ENCODE results near the gene TMEM18. TPM values are rescaled to one million over a fixed set of nuclear protein-coding genes. Genes with fewer than 3 reads are reported as not detected.

The TMEM18 gene
- total RNA-seq, 1 donor from 2014 or later: 50.0 TPM

- peaks cover 18% of the 10 kb centered on the region for H3K4me1 Mint-ChIP-seq
Observed at GRCh38 chr2:651951-652373, 25.2 kb downstream of the TMEM18 start.

GRCh38 chr2:650343-651310, 26.6 kb downstream of the TMEM18 start:
- H4K20me1 ChIP-seq (ENCODE audit: low read depth): no peaks in the 10 kb centered on the region
- H3K27ac ChIP-seq: no peak overlapping the region
- H3K4me1 ChIP-seq: peaks cover 7% of the 10 kb centered on the region
- H3K4me3 ChIP-seq: no peak overlapping the region
- H3K9ac ChIP-seq: no peak overlapping the region
- Mint-ChIP-seq H3K9me3 (peaks cover 6% of the 10 kb centered on the region), H3K27ac (peak overlapping the region; percentile 83), H3K4me1 (peaks cover 18% of the 10 kb centered on the region), H3K27me3 (ENCODE audit: insufficient read depth, low read depth) (peaks cover 9% of the 10 kb centered on the region), H3K4me3 (no peak overlapping the region), H3K36me3 (no peaks in the 10 kb centered on the region)
- H3K27me3 ChIP-seq: no peaks in the 10 kb centered on the region
- no peak overlapping the region for H3K4me2 ChIP-seq
- no peaks in the 10 kb centered on the region for H3K9me3 ChIP-seq (ENCODE audit: low read depth)
- H3K79me2 ChIP-seq (ENCODE audit: low read depth): no peaks in the 10 kb centered on the region
- no peak for TF ChIP-seq EZH2phosphoT487 (IDR thresholded peaks at IDR 0.05)
- TF ChIP-seq, protein P1, sequence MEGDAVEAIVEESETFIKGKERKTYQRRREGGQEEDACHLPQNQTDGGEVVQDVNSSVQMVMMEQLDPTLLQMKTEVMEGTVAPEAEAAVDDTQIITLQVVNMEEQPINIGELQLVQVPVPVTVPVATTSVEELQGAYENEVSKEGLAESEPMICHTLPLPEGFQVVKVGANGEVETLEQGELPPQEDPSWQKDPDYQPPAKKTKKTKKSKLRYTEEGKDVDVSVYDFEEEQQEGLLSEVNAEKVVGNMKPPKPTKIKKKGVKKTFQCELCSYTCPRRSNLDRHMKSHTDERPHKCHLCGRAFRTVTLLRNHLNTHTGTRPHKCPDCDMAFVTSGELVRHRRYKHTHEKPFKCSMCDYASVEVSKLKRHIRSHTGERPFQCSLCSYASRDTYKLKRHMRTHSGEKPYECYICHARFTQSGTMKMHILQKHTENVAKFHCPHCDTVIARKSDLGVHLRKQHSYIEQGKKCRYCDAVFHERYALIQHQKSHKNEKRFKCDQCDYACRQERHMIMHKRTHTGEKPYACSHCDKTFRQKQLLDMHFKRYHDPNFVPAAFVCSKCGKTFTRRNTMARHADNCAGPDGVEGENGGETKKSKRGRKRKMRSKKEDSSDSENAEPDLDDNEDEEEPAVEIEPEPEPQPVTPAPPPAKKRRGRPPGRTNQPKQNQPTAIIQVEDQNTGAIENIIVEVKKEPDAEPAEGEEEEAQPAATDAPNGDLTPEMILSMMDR (IDR thresholded peaks at IDR 0.05): no peak
- no peak for TF ChIP-seq EZH2 (IDR thresholded peaks at IDR 0.05)
- no peaks in the 10 kb centered on the region for H3F3A ChIP-seq (ENCODE audit: low read depth)
- no peak overlapping the region for H2AFZ ChIP-seq (replicated peaks)
- no peak for DNase-seq (ENCODE audit: low spot score)
- H3K36me3 ChIP-seq: no peaks in the 10 kb centered on the region

More at GRCh38 chr2:651951-652373, 25.2 kb downstream of the TMEM18 start:
- no peak overlapping the region for H3K9ac ChIP-seq
- Mint-ChIP-seq H3K27me3 (ENCODE audit: insufficient read depth, low read depth) (peaks cover 9% of the 10 kb centered on the region), H3K9me3 (peaks cover 6% of the 10 kb centered on the region), H3K27ac (no peak overlapping the region), H3K36me3 (no peaks in the 10 kb centered on the region), H3K4me3 (no peak overlapping the region)
- H3K27me3 ChIP-seq: no peaks in the 10 kb centered on the region
- TF ChIP-seq EZH2phosphoT487 (IDR thresholded peaks at IDR 0.05) (no peak), EZH2 (IDR thresholded peaks at IDR 0.05) (no peak)
- TF ChIP-seq, protein P1 (IDR thresholded peaks at IDR 0.05): no peak
- no peaks in the 10 kb centered on the region for H3F3A ChIP-seq (ENCODE audit: low read depth)
- H3K9me3 ChIP-seq (ENCODE audit: low read depth): no peaks in the 10 kb centered on the region
- H3K36me3 ChIP-seq: no peaks in the 10 kb centered on the region
- H3K27ac ChIP-seq: no peak overlapping the region
- no peaks in the 10 kb centered on the region for H3K79me2 ChIP-seq (ENCODE audit: low read depth)
- peaks cover 7% of the 10 kb centered on the region for H3K4me1 ChIP-seq
- no peaks in the 10 kb centered on the region for H4K20me1 ChIP-seq (ENCODE audit: low read depth)
- H3K4me3 ChIP-seq: no peak overlapping the region
- no peak for DNase-seq (ENCODE audit: low spot score)
- no peak overlapping the region for H2AFZ ChIP-seq (replicated peaks)
- no peak overlapping the region for H3K4me2 ChIP-seq

- Mint-ChIP-seq H3K27ac (no peak overlapping the region), H3K27me3 (ENCODE audit: insufficient read depth, low read depth) (peaks cover 6% of the 10 kb centered on the region), H3K36me3 (no peaks in the 10 kb centered on the region), H3K9me3 (peaks cover 3% of the 10 kb centered on the region), H3K4me3 (no peak overlapping the region), H3K4me1 (peaks cover 18% of the 10 kb centered on the region)
- Histone ChIP-seq H3K4me2 (peak overlapping the region; percentile 10), H3K36me3 (no peaks in the 10 kb centered on the region), H3K9me3 (ENCODE audit: low read depth) (no peaks in the 10 kb centered on the region), H3F3A (ENCODE audit: low read depth) (no peaks in the 10 kb centered on the region), H2AFZ (replicated peaks) (no peak overlapping the region), H3K9ac (no peak overlapping the region), H3K4me3 (no peak overlapping the region), H3K79me2 (ENCODE audit: low read depth) (no peaks in the 10 kb centered on the region), H4K20me1 (ENCODE audit: low read depth) (no peaks in the 10 kb centered on the region), H3K4me1 (peaks cover 7% of the 10 kb centered on the region), H3K27ac (no peak overlapping the region), H3K27me3 (no peaks in the 10 kb centered on the region)
- no peak for DNase-seq (ENCODE audit: low spot score)
- TF ChIP-seq EZH2phosphoT487 (IDR thresholded peaks at IDR 0.05) (no peak), EZH2 (IDR thresholded peaks at IDR 0.05) (no peak)
- TF ChIP-seq, protein P1 (IDR thresholded peaks at IDR 0.05): no peak
Observed at GRCh38 chr2:649426-650342, 27.5 kb downstream of the TMEM18 start.

Measured in neural progenitor cell (in vitro differentiated cells).